Gastrocnemius medialis (tissue), 4 donors: ENCODE results near the gene BRCA2. TPM values are rescaled to one million over a fixed set of nuclear protein-coding genes. Genes with fewer than 3 reads are reported as not detected.

Experiments used
- ATAC-seq, 2 donors: fragments of 150-250 bp; one replicate each; pipeline ENCODE4 v1.9.1; 2016
- DNase-seq, 2 donors: peaks; one replicate each; pipeline ENCODE4 v3.0.0-alpha.2; 2019
- H3K27ac ChIP-seq, 4 donors: fragments of 200-600 bp; sonication (generic); 1 replicate in 1 of 4; 2 replicates in 3 of 4; pipeline ENCODE4 v1.5.1; 2016 to 2018; ENCODE audit warnings: mild to moderate bottlenecking in 2 of 4, moderate library complexity in 1 of 4
- H3K27me3 ChIP-seq, 3 donors: fragments of 200-600 bp; sonication (generic) in 2 of 3; 1 replicate in 1 of 3; 2 replicates in 2 of 3; pipeline versions ENCODE4 v1.5.1 to v1.6.0; 2016 to 2019; ENCODE audit warnings: mild to moderate bottlenecking in 1 of 3, moderate library complexity in 1 of 3
- H3K36me3 ChIP-seq, 2 donors: fragments of 200-600 bp; sonication (generic) in 1 of 2; one replicate each; pipeline ENCODE4 v1.5.1; 2017 to 2018
- H3K4me1 ChIP-seq, 2 donors: fragments of 200-600 bp; sonication (generic) in 1 of 2; one replicate each; pipeline ENCODE4 v1.5.1; 2016 to 2017; ENCODE audit warnings: mild to moderate bottlenecking in 2 of 2
- H3K4me3 ChIP-seq, 4 donors: fragments of 200-600 bp; sonication (generic) in 3 of 4; 1 replicate in 1 of 4; 2 replicates in 3 of 4; pipeline ENCODE4 v1.5.1; 2016 to 2019; ENCODE audit warnings: mild to moderate bottlenecking in 2 of 4
- H3K9me3 ChIP-seq, 3 donors: fragments of 200-600 bp; sonication (generic) in 2 of 3; 1 replicate in 1 of 3; 2 replicates in 2 of 3; pipeline ENCODE4 v1.5.1; 2016 to 2019
- POLR2A ChIP-seq, 2 donors: fragments of 450-650 bp; IDR thresholded peaks; one replicate each; pipeline ENCODE4 v1.6.1; 2017; ENCODE audit warnings: antibody characterized with exemption in 2 of 2, mild to moderate bottlenecking in 2 of 2, moderate library complexity in 2 of 2
- in situ Hi-C, 4 donors: fragments of 200-750 bp; cut with MboI; loops; one replicate each; pipeline versions ENCODE4 v1.15.0 to v1.8.0; 2017; ENCODE audit warnings: low sequenced_read_pairs in 4 of 4
- intact Hi-C: fragments of 100-400 bp; cut with DNase I; formaldehyde crosslinking; loops from one replicate; pipeline ENCODE4 v1.15.1; 2023; ENCODE audit warnings: low total_unique reads
- total RNA-seq, 4 donors: library from RNA; depleted of rRNA; stranded (reverse); fragments of >200 nt; gene quantifications; one replicate each; pipeline versions ENCODE4 v1.1.0 to v1.2.3, GENCODE V29; 2016
- TF ChIP-seq, protein P1 (sequence below), 5 experiments: fragments of 450-650 bp in 3 of 5; fragments of 200-600 bp in 2 of 5; sonication (generic) in 2 of 5; IDR thresholded peaks in 4 of 5; conservative IDR thresholded peaks in 1 of 5; 1 replicate in 4 of 5; 2 replicates in 1 of 5; pipeline ENCODE4 v1.5.1; 2016 to 2019; ENCODE audit warnings: antibody characterized with exemption in 5 of 5, mild to moderate bottlenecking in 3 of 5, moderate library complexity in 3 of 5

The BRCA2 gene
- total RNA-seq, 4 donors from 2014 or later: 0.02 to 0.20 (median 0.12) TPM

DNA sequence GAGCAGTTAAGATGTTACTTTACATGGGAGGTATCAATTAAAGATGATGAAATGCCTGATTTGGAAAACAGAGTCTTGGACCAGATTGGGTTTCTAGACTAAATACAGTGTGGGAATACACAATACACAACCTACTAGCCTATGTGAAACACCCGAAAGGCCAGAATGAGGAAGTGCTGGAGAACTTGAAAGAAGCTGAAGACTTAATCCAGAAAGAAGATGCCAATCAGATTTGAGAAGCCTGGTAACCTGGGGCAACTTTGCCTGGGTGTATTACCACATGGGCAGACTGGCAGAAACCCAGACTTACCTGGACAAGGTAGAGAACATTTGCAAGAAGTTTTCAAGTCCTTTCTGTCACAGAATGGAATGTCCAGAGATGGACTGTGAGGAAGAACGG is 69.4 kb downstream of the BRCA2 start:
- no peak for ATAC-seq

DNA sequence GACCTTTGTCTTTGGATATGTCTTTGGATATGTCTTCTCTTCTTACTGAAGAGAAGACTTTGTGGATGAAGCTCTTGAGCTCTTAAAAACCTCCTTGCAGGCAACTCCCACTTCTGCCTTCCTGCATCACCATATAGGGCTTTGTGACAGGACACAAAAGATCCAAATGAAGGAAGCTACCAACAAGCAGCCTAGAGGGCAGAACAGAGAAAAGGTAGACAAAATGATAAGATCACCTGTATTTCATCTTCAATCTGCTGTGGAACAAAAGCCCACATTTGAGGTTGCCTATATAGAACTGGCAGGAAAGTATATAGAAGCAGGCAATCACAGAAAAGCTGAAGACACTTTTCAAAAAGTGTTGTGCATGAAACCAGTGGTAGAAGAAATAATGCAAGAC is 70.1 kb downstream of the BRCA2 start:
- no peak for ATAC-seq
- H3K27ac ChIP-seq: no peak overlapping the region
- H3K4me1 ChIP-seq: no peaks in the 10 kb centered on the region
- no peak for DNase-seq
- no peak overlapping the region for H3K4me3 ChIP-seq
- no peak for TF ChIP-seq POLR2A (IDR thresholded peaks at IDR 0.05)
- TF ChIP-seq, protein P1, sequence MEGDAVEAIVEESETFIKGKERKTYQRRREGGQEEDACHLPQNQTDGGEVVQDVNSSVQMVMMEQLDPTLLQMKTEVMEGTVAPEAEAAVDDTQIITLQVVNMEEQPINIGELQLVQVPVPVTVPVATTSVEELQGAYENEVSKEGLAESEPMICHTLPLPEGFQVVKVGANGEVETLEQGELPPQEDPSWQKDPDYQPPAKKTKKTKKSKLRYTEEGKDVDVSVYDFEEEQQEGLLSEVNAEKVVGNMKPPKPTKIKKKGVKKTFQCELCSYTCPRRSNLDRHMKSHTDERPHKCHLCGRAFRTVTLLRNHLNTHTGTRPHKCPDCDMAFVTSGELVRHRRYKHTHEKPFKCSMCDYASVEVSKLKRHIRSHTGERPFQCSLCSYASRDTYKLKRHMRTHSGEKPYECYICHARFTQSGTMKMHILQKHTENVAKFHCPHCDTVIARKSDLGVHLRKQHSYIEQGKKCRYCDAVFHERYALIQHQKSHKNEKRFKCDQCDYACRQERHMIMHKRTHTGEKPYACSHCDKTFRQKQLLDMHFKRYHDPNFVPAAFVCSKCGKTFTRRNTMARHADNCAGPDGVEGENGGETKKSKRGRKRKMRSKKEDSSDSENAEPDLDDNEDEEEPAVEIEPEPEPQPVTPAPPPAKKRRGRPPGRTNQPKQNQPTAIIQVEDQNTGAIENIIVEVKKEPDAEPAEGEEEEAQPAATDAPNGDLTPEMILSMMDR (IDR thresholded peaks at IDR 0.05 in 4 of 5, conservative IDR thresholded peaks at IDR 0.05 in 1 of 5): no peak
- no peaks in the 10 kb centered on the region for H3K27me3 ChIP-seq
- no peaks in the 10 kb centered on the region for H3K9me3 ChIP-seq
- in situ Hi-C loops: loop anchor here in 2 of 4 donors (10.0 kb wide), 2 partner anchors 189 to 199 kb away; partner anchors contain the start of gene PDS5B (in 1 of the 2)
- intact Hi-C loops: no loop called here
- H3K36me3 ChIP-seq: no peaks in the 10 kb centered on the region

More for the DNA sequence above, 69.4 kb downstream of the BRCA2 start:
- Histone ChIP-seq H3K27ac (no peak overlapping the region), H3K4me3 (no peak overlapping the region), H3K4me1 (no peaks in the 10 kb centered on the region), H3K27me3 (no peaks in the 10 kb centered on the region), H3K9me3 (no peaks in the 10 kb centered on the region), H3K36me3 (no peaks in the 10 kb centered on the region)
- intact Hi-C loops (no loop called here), in situ Hi-C loops (loop anchor here in 3 of 4 donors (5.0 to 10.0 kb wide), 3 partner anchors 190 to 200 kb away; partner anchors contain the start of gene PDS5B (in 1 of the 3))
- TF ChIP-seq, protein P1 (IDR thresholded peaks at IDR 0.05 in 4 of 5, conservative IDR thresholded peaks at IDR 0.05 in 1 of 5): no peak
- TF ChIP-seq POLR2A (IDR thresholded peaks at IDR 0.05): no peak
- DNase-seq: no peak

DNA sequence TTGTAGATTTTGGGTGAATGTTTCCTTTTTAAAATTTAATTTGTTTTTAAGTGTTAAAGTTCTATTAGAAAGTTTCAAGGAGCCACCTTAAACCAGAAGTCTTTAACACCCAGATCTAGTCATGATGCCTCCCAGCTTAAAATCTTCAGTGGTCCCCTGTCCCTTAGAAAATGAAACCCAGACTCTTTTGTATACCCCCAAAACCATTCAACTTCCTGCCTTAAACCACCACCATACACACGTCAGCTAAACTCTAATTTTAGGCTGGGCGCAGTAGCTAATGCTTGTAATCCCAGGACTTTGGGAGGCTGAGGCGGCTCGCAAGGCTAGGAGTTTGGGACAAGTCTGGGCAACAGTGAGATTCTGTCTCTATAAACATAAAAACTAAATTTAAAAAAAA is 74.7 kb downstream of the BRCA2 start:
- no peak for TF ChIP-seq POLR2A (IDR thresholded peaks at IDR 0.05)
- TF ChIP-seq, protein P1 (IDR thresholded peaks at IDR 0.05 in 4 of 5, conservative IDR thresholded peaks at IDR 0.05 in 1 of 5): no peak
- ATAC-seq (no peak), DNase-seq (no peak)
- Histone ChIP-seq H3K27me3 (no peaks in the 10 kb centered on the region), H3K9me3 (no peaks in the 10 kb centered on the region), H3K4me1 (no peaks in the 10 kb centered on the region), H3K27ac (no peak overlapping the region), H3K36me3 (no peaks in the 10 kb centered on the region), H3K4me3 (no peak overlapping the region)
- intact Hi-C loops (no loop called here), in situ Hi-C loops (no loop called here)

DNA sequence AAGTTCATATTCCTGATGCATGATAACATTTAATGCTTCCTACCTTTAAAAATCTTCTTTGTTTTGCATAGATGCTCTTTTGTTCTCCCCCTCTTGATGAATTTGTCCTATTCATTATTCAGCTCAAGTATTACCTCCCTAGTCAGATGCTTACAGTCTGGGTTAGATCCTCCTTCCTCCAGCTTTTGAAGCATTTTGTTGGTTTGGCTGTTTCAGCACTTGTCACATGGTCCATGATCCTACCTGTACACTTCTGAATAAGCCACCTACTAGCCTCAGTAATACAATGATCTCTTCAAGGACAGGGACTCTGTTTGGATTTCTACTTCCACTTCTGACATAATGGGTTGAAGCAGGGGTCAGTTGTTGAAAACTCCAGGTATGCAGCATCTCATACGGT is 75.2 kb downstream of the BRCA2 start:
- no peak overlapping the region for H3K4me3 ChIP-seq
- intact Hi-C loops: no loop called here
- H3K9me3 ChIP-seq: no peaks in the 10 kb centered on the region
- H3K27ac ChIP-seq: no peak overlapping the region
- no peak for DNase-seq
- H3K36me3 ChIP-seq: no peaks in the 10 kb centered on the region
- no peaks in the 10 kb centered on the region for H3K27me3 ChIP-seq
- TF ChIP-seq POLR2A (IDR thresholded peaks at IDR 0.05): no peak
- TF ChIP-seq, protein P1 (IDR thresholded peaks at IDR 0.05 in 4 of 5, conservative IDR thresholded peaks at IDR 0.05 in 1 of 5): no peak
- no peak for ATAC-seq
- no peaks in the 10 kb centered on the region for H3K4me1 ChIP-seq
- in situ Hi-C loops: no loop called here

DNA sequence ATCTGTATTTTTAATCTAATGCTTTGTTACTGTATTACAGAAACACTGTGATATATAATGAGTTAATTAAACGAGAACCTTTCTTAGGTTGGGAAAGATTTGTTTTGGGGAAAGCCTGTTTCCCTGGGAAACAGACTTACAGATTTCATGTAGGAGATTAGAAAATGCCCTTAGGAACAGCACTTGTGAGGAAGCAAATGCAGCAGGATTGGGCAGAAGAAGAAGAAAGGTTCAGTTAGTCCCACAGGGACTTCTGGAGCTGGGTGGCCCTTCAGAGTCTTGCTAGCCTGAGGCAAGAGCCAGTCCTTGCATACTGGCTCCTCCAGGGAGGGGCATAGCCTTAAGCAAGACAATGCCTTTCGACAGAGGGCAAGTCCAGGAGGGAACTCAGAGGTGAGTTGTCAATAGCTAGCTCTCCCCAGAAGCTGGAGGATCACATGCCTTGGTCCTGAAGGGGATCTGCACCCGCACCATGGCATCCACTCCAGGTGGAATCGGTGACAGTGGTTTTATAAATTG is 75.9 kb downstream of the BRCA2 start:
- DNase-seq (no peak), ATAC-seq (no peak)
- Histone ChIP-seq H3K4me1 (no peaks in the 10 kb centered on the region), H3K9me3 (no peaks in the 10 kb centered on the region), H3K27me3 (no peaks in the 10 kb centered on the region), H3K4me3 (no peak overlapping the region), H3K36me3 (no peaks in the 10 kb centered on the region), H3K27ac (no peak overlapping the region)
- in situ Hi-C loops: no loop called here
- TF ChIP-seq POLR2A (IDR thresholded peaks at IDR 0.05): no peak
- intact Hi-C loops: no loop called here
